HUES6 (cell line): ENCODE results near the gene CACTIN.
"Not testable (repeated sequence)": the region's sequence is repeated elsewhere in the genome, so short reads cannot be mapped to it uniquely, and the experiment has no call there.

Experiments used
- H3K27ac ChIP-seq: 2 replicates; pipeline ENCODE4 v1.7.0; 2013; ENCODE audit warnings: low read depth, mild to moderate bottlenecking, low read length, inconsistent platforms
- H3K27me3 ChIP-seq: 2 replicates; pipeline ENCODE4 v1.6.1; 2013; ENCODE audit warnings: low read length; ENCODE audit not compliant: control insufficient read depth, insufficient read depth
- H3K36me3 ChIP-seq: 2 replicates; pipeline ENCODE4 v1.6.1; 2013; ENCODE audit warnings: low read length; ENCODE audit not compliant: control insufficient read depth, insufficient read depth
- H3K4me1 ChIP-seq: 2 replicates; pipeline ENCODE4 v1.6.1; 2013; ENCODE audit warnings: low read length; ENCODE audit not compliant: control insufficient read depth, insufficient read depth
- H3K4me3 ChIP-seq: 2 replicates; pipeline ENCODE4 v1.5.1; 2013; ENCODE audit warnings: low read depth, low read length
- H3K9ac ChIP-seq: one replicate; pipeline ENCODE4 v1.6.1; 2013; ENCODE audit warnings: mild to moderate bottlenecking, low read length
- H3K9me3 ChIP-seq: 2 replicates; pipeline ENCODE4 v1.6.1; 2013; ENCODE audit warnings: low read depth, low read length; ENCODE audit not compliant: control insufficient read depth, insufficient read depth

The CACTIN gene

GRCh38 chr19:3653081-3653795, 26.6 kb upstream of the CACTIN start:
- H3K4me1 ChIP-seq, result no peaks in the 10 kb centered on the region
- H3K4me3 ChIP-seq, result no peak overlapping the region
- H3K36me3 ChIP-seq, result peaks cover 64% of the 10 kb centered on the region
- H3K27ac ChIP-seq, result no peak overlapping the region
- no peak overlapping the region for H3K9ac ChIP-seq
- no peaks in the 10 kb centered on the region for H3K27me3 ChIP-seq
- no peaks in the 10 kb centered on the region for H3K9me3 ChIP-seq

GRCh38 chr19:3652422-3652821, 25.8 kb upstream of the CACTIN start:
- H3K27ac ChIP-seq, result no peak overlapping the region
- H3K9ac ChIP-seq, result no peak overlapping the region
- no peaks in the 10 kb centered on the region for H3K27me3 ChIP-seq
- H3K4me1 ChIP-seq, result no peaks in the 10 kb centered on the region
- H3K9me3 ChIP-seq, result no peaks in the 10 kb centered on the region
- no peak overlapping the region for H3K4me3 ChIP-seq
- H3K36me3 ChIP-seq, result peaks cover 56% of the 10 kb centered on the region

- Histone ChIP-seq H3K9me3 (no peaks in the 10 kb centered on the region), H3K4me3 (no peak overlapping the region), H3K4me1 (no peaks in the 10 kb centered on the region), H3K27me3 (no peaks in the 10 kb centered on the region), H3K27ac (no peak overlapping the region), H3K36me3 (peaks cover 49% of the 10 kb centered on the region), H3K9ac (no peak overlapping the region)
These were observed 25.1 kb upstream of the CACTIN start for GRCh38 chr19:3651684-3652083.

DNA sequence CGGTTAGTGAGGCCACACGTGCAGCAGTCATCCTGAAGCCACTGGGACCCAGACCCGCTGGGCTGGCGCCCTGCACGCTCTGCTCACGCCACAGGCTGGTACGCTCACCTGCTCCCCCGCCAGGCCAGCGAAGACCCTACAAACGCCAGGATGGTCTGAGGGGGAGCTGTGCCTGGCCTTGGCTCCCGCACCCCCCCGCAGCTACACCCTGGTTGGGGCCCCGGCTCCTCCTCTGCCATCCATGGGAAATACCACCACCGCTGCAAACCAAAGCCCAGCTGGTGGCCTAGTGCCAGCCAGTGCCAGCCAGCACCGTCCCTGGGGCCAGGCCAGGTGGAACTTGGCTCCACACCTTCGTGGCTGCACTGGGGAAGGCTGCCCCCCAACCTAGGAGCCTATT, 23.3 kb upstream of the CACTIN start:
- H3K4me1 ChIP-seq, result no peaks in the 10 kb centered on the region
- no peak overlapping the region for H3K4me3 ChIP-seq
- no peaks in the 10 kb centered on the region for H3K27me3 ChIP-seq
- H3K9ac ChIP-seq, result no peak overlapping the region
- no peaks in the 10 kb centered on the region for H3K9me3 ChIP-seq
- no peak overlapping the region for H3K27ac ChIP-seq
- H3K36me3 ChIP-seq, result peaks cover 49% of the 10 kb centered on the region

DNA sequence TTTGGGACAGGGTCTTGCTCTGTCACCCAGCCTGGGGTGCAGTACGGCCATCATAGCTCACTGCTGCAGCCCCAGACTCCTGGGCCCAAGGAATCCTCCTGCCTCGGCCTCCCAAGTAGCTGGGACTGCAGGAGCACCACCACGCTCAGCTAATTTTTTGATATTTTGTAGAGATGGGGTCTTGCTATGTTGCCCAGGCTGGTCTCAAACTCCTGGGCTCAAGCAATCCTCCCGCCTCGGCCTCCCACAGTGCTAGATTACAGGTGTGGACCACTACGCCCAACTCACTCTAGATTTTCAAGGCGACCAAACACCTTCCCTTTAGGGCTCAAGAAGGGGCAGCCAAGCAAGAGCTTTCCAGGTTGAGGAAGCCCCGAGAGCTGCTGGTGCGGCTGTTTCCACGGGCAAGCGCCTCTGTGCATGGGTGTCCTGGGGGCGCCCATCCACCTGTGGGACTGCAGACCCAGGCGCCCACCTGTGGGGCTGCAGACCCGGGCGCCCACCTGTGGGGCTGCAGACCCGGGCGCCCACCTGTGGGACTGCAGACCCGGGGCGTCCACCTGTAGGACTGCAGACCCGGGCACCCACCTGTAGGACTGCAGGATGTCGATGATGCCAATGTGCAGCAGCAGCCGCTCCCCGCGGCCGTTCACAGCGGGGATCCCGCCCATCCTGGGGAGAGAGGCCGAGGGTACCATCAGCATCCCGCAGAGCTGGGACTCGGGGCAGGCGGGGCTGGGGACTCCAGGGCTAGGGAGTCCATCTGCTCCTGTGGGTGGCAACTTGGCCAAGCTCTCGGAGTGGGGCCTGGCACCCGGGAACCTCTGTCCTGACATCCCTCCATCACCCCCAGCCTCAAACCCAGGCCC, 21.7 kb upstream of the CACTIN start:
- peaks cover 47% of the 10 kb centered on the region for H3K36me3 ChIP-seq
- H3K9ac ChIP-seq, result no peak overlapping the region
- H3K27ac ChIP-seq, result no peak overlapping the region
- no peaks in the 10 kb centered on the region for H3K27me3 ChIP-seq
- no peak overlapping the region for H3K4me3 ChIP-seq
- H3K9me3 ChIP-seq, result no peaks in the 10 kb centered on the region
- H3K4me1 ChIP-seq, result no peaks in the 10 kb centered on the region

DNA sequence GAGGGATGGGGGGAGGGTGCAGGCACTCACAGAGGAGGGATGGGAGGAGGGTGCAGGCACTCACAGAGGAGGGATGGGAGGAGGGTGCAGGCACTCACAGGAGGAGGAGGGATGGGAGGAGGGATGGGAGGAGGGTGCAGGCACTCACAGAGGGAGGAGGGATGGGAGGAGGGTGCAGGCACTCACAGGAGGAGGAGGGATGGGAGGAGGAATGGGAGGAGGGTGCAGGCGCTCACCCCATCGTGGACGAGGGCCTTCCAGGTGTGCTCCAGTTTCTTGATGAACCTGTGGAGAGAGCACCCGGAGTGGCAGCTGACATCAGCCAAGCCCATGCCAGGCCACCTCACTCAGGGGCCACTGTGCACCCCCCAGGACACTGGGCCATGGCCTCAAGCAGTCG, 20.5 kb upstream of the CACTIN start:
- not testable (repeated sequence) for H3K9ac ChIP-seq, H3K27ac ChIP-seq, H3K4me3 ChIP-seq, H3K9me3 ChIP-seq, H3K4me1 ChIP-seq, H3K27me3 ChIP-seq
- H3K36me3 ChIP-seq, result peaks cover 39% of the 10 kb centered on the region

- Histone ChIP-seq H3K9me3 (no peaks in the 10 kb centered on the region), H3K36me3 (peaks cover 38% of the 10 kb centered on the region), H3K9ac (no peak overlapping the region), H3K4me3 (no peak overlapping the region), H3K27ac (no peak overlapping the region), H3K27me3 (no peaks in the 10 kb centered on the region), H3K4me1 (no peaks in the 10 kb centered on the region)
These were observed 19.9 kb upstream of the CACTIN start for GRCh38 chr19:3646336-3647092.

DNA sequence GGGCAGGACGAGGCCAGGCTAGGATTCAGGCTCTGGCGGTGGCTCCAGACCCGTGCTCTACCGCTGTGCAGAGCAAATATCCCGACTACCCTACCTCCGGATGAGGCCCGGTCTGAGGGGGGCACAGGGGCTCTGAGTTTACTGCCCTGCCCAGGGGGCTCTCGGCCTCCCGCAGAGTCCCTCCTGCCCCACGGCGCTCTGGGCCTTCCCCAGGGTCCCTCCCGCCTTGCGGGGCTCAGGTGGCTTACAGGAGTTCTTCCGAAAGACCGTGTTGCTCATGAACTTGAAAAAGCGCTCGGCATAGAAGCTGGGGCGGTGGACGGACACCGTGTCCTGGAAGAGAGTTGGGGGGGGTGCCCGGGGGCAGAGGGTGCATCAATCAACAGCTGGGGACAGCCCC, 19.1 kb upstream of the CACTIN start:
- H3K9me3 ChIP-seq, result no peaks in the 10 kb centered on the region
- H3K4me3 ChIP-seq, result no peak overlapping the region
- H3K36me3 ChIP-seq, result peaks cover 39% of the 10 kb centered on the region
- no peaks in the 10 kb centered on the region for H3K4me1 ChIP-seq
- H3K9ac ChIP-seq, result no peak overlapping the region
- no peak overlapping the region for H3K27ac ChIP-seq
- H3K27me3 ChIP-seq, result no peaks in the 10 kb centered on the region

DNA sequence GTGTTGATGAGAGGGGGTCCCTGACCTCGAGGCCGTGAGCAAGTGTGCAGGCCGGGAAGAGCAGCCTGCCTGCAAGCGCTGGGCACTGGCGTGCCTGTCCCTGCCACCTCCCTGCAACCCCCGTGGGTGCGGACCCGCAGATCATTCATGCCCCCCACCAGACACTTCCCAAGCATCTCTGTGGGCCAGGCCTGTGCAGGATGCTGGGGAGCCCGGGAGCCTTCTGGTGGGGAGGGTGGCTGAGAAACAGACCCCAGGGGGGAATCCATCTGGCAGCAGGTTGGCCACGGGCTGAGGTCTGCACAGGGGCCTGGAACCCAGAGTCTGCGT, 18.4 kb upstream of the CACTIN start:
- Histone ChIP-seq H3K9ac (no peak overlapping the region), H3K4me1 (no peaks in the 10 kb centered on the region), H3K9me3 (no peaks in the 10 kb centered on the region), H3K27ac (no peak overlapping the region), H3K27me3 (no peaks in the 10 kb centered on the region), H3K36me3 (peaks cover 37% of the 10 kb centered on the region), H3K4me3 (no peak overlapping the region)

- no peak overlapping the region for H3K4me3 ChIP-seq
- H3K9ac ChIP-seq, result no peak overlapping the region
- H3K4me1 ChIP-seq, result no peaks in the 10 kb centered on the region
- no peaks in the 10 kb centered on the region for H3K9me3 ChIP-seq
- H3K27ac ChIP-seq, result no peak overlapping the region
- H3K27me3 ChIP-seq, result no peaks in the 10 kb centered on the region
- peaks cover 40% of the 10 kb centered on the region for H3K36me3 ChIP-seq
These were observed 17.9 kb upstream of the CACTIN start for GRCh38 chr19:3644351-3645066.
